GM18499 (cell line): ENCODE results near the gene ECE2.

Source experiments
- ATAC-seq: cut with Tn5 transposase; IDR thresholded peaks from one replicate; pipeline ENCODE4 v1.9.1; 2021; ENCODE audit warnings: moderate number of reproducible peaks; ENCODE audit not compliant: insufficient read depth, unreplicated experiment

ECE2 gene

GRCh38 chr3:184239708-184240107, 36.1 kb upstream of the ECE2 start:
- ATAC-seq, result no peak

- no peak for ATAC-seq
These were observed 35.3 kb upstream of the ECE2 start for GRCh38 chr3:184240384-184241140.

GRCh38 chr3:184241141-184241446, 34.7 kb upstream of the ECE2 start:
- ATAC-seq, result no peak

- ATAC-seq, result no peak
These were observed 34.1 kb upstream of the ECE2 start for GRCh38 chr3:184241447-184242296.

- no peak for ATAC-seq
These were observed 33.5 kb upstream of the ECE2 start for GRCh38 chr3:184242297-184242685.

- no peak for ATAC-seq
These were observed 27.1 kb upstream of the ECE2 start, which contains the start of gene ALG3 for GRCh38 chr3:184248454-184249411. ALG3 (minus strand) TSS chr3:184248962; CDS start chr3:184248940, 22 bp downstream.

GRCh38 chr3:184249412-184250166, 26.2 kb upstream of the ECE2 start, which contains the start of gene EEF1AKMT4:
EEF1AKMT4 (plus strand) TSS chr3:184249672; CDS start chr3:184249695, 23 bp downstream.
- ATAC-seq, result peak; percentile 78

GRCh38 chr3:184250167-184250828, 25.5 kb upstream of the ECE2 start:
- ATAC-seq, result peak; percentile 41

GRCh38 chr3:184255291-184256039, 20.4 kb upstream of the ECE2 start:
- no peak for ATAC-seq

- no peak for ATAC-seq
These were observed 18.5 kb upstream of the ECE2 start for GRCh38 chr3:184257083-184257915.

GRCh38 chr3:184258926-184259325, 16.9 kb upstream of the ECE2 start:
- ATAC-seq, result no peak

GRCh38 chr3:184259396-184259877, 16.4 kb upstream of the ECE2 start:
- ATAC-seq, result no peak

- ATAC-seq, result no peak
These were observed 15.7 kb upstream of the ECE2 start for GRCh38 chr3:184259878-184260723.

- ATAC-seq, result no peak
These were observed 15.0 kb upstream of the ECE2 start for GRCh38 chr3:184260724-184261269.

GRCh38 chr3:184261270-184261853, 14.5 kb upstream of the ECE2 start, which contains the start of gene CAMK2N2:
CAMK2N2 (minus strand) TSS chr3:184261553; CDS start chr3:184261285, 268 bp downstream.
- ATAC-seq, result no peak
